Fibroblast of gingiva (primary cell): Measurements from ENCODE around the gene CEP250.
"Not testable (repeated sequence)": the region's sequence is repeated elsewhere in the genome, so short reads cannot be mapped to it uniquely, and the experiment has no call there.

ENCODE experiments used
- DNase-seq: peaks from one replicate; pipeline ENCODE4 v3.0.0-alpha.2; 2011; ENCODE audit warnings: low read depth

CEP250 gene

GRCh38 chr20:35457539-35457938, 2.1 kb downstream of the CEP250 start:
- DNase-seq, result not testable (repeated sequence)

DNA sequence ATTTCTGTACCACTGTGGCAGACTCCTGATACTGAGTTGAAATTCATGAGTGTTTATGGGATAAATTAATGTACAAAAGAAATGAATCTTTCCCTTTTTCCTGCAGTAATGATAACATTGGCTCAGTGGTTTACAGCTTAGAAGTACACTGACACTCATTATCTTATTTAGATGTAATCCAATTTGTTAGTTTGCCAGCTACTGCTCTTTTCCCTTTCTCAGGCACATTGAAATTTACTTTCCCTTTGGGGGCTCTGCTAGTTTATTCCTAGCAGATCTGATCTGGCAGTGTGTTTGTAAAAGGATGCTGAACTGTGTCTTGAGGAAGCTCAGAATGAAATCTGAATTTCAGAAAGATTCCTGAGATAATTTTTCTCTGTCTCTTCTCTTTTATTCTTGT, 3.0 kb downstream of the CEP250 start:
- no peak for DNase-seq

GRCh38 chr20:35461620-35462019, 6.2 kb downstream of the CEP250 start:
- no peak for DNase-seq

DNA sequence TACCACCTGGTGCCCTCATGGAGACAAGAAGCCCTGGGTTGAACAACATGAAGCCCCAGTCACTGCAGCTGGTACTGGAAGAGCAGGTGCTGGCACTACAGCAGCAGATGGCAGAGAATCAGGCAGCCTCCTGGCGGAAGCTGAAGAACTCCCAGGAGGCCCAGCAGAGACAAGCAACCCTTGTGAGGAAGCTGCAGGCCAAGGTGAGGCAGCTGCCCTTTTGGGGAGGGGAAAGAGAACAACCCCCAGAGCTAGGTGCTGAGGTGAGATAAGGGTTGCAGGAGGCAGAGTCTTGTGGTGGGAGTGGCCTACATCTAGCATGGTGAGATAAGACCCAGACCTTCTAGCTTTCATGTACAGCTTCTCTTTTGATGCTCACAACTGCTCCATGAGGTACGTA, 7.0 kb downstream of the CEP250 start:
- DNase-seq, result no peak

DNA sequence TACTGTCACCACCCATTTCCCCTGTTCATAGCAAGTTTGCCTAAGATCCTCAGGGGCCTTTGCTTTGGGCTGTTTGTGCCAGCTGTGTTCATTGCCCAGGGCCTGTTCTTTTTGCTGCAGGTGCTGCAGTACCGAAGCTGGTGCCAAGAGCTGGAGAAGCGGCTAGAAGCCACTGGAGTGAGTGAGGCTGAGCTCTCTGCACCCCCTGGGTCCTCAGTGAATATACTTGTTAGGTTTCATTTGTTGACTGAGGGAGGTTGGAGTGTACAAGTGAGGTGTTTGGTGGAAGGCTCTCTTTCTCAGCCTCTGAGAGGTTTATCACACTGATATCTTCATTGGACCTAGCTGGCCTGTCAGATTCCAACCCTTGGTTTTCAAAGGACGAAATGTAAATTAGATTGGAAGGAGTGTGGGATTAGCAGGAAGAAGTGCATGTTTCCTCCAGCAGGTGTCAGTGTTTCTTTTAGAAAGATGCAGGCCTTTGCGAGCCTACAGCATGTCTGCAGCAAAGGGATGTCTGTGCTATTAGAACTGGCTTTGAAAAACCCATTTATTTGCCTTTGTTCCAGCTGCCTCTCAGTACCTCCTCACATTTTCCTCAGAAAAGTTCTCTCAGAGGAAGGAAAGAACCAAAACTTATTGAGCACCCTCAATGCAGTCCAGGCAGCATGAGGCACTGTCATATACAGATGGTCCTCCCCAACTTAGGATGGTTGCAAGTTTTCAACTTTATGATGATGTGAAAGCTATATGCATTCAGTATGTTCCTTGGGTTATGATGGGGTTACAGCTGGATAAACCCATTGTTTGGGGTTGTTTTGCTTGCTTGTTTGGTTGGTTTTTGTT, 8.3 kb downstream of the CEP250 start:
- DNase-seq, result peak; percentile 60

DNA sequence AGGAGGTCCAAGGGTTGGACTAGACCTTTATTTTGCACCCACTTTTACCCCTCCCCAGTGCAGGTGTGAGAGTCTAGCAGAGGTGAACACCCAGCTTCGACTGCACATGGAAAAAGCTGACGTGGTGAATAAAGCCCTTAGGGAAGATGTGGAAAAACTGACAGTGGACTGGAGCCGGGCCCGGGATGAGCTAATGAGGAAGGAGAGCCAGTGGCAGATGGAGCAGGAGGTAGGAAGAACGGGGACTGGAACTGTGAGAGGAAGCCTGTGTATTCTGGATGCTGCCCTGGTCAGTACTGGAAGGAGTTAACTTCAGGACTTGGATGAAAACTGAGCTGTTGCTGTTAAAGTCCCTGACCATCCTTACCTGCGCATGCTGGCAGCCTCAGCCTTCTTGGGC, 10.6 kb downstream of the CEP250 start:
- DNase-seq, result no peak

DNA sequence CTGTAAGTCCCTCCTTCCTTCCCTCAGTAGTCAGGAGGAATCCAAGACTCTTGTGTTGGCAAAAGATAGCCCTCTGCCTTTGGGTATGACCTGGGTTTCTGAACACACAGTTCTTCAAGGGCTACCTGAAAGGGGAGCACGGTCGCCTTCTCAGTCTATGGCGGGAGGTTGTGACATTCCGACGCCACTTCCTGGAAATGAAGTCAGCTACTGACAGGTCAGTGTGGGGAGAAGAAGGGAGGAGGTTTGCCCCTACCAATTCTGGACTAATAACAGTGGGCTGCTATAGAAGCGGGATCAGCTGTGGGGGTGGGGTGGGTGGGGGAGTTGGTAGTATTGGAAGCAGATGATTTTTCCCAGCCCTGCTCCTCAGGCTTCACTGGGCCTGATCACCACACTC, 11.5 kb downstream of the CEP250 start:
- no peak for DNase-seq

- DNase-seq, result peak; percentile 39
These were observed 12.2 kb downstream of the CEP250 start for GRCh38 chr20:35467339-35468224.

DNA sequence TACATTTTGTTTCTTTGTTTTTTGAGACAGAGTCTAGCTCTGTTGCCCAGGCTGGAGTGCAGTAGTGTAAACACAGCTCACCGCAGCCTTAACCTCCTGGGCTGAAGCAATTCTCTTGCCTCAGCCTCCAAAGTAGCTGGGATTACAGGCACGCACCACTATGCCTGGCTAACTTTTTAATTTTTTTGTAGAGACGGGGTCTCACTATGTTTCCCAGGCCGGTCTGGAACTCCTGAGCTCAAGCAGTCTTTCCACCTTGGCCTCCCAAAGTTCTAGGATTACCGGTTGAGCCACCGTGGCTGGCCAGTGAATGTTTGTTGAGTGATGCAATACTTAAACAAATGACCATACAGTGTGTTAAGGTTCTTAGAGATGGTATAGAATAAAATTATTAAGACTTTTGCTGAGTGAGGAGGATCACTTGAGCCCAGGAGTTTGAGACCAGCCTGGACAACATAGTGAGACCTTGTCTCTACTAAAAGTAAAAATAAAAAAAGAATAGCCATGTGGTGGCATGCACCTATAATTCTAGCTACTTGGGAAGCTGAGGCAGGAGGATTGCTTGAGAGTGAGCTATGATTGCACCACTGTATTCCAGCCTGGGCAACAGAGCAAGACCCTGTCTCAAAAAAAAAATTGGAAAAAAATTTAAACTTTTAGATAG, 13.4 kb downstream of the CEP250 start:
- DNase-seq, result no peak

DNA sequence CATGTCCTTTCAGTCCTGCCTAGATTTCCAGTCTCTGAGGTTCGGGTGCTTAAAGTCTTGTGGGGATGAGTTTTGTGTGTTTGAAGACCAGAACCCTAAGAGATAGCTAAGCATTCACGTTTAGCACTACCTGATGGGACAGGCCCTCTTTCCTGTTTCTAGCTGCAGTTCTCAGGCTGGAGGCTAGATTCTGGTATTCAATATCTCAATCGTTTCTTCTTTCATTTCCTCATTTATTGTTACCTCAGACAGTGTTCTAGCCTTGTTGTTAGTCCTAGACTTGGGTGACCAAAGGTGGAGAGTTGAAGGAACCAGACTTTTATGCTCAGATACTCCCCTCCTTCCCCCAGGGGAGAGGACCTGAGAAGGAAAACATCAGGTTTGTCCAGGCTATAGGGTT, 16.8 kb downstream of the CEP250 start:
- no peak for DNase-seq

DNA sequence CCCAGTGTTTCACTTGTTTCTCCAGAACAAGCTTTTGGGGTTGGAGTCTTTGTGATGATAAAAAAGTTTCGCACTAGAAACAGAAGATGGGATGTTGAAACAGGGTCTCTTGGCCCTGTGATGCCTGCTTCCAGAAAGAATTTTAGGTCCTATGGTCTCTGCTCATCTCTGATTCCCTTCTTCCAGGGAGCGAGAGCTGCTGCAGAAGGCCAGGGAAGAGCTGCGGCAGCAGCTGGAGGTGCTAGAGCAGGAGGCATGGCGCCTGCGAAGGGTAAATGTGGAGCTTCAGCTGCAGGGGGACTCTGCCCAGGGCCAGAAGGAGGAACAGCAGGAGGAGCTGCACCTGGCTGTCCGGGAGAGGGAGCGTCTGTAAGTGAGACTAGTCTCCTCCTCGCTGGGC, 18.3 kb downstream of the CEP250 start:
- no peak for DNase-seq

DNA sequence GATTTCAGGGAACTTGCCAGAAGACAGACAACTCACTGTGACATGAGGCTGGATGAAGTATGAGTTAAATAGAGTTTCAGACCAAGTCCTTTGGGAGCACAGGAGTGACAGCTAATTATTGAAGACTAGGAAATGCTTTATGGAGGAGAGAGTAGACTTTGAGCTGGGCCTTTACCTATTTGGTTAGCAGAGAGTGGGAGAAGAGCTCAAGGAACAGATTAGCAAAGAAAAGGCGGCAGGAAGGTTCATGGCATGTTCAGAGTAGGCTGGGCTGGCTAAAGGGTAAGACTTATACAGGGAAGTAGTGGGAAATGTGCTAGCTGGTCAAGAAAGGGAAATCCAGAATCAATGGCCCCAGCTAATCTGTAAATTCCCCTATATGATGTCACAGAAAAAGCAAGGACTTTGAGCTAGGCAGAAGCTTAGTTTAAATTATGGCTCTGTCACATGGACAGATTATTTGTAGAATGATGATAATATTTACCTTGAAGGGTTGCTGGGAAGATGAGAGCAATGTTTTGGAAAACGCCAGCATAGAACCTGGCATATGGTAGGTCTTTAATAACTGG, 19.0 kb downstream of the CEP250 start:
- no peak for DNase-seq

DNA sequence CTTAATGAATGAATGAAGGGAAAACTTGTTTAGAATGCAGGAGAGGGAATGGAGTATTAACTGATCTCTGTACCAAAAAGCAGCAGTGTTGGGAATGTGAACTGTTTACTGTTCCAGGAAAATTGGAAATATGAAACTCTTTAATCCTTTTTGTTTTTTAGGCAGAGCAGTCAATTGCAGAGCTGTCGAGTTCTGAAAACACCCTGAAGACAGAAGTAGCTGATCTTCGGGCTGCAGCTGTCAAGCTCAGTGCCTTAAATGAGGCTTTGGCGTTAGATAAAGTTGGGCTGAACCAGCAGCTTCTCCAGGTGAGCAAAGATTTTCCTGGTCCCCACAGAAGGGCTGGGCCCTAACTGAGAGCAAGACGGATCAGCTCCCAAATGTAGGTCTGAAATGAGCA, 20.9 kb downstream of the CEP250 start:
- no peak for DNase-seq

DNA sequence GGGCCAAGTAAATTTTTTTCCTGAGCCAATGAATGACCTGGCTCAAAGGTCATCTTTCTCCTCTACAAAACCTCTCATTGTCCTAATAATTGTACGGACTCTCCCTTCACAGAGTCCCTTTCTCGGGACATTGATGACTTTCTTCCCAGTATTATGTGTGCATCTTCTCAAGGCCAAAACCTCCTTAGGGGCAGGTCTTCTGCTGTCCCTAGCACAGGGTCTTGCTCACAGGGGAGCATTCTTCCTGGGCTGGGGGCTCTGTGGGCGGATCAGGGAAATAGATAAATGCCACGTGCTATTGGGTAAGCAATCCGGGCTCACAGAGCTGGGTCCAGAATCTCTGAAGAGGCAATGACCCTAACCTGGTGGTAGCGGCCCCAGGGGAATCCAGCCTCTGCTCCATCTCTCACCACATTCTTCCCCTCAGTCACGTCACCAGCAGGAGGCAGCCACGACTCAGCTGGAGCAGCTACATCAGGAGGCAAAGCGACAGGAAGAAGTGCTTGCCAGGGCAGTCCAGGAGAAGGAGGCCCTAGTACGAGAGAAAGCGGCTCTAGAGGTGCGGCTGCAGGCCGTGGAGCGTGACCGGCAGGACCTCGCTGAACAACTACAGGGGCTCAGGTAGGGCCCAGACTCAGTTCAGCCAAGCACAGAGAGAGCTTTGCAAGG, 23.5 kb downstream of the CEP250 start:
- DNase-seq, result no peak

GRCh38 chr20:35479798-35480197, 24.4 kb downstream of the CEP250 start:
- no peak for DNase-seq

DNA sequence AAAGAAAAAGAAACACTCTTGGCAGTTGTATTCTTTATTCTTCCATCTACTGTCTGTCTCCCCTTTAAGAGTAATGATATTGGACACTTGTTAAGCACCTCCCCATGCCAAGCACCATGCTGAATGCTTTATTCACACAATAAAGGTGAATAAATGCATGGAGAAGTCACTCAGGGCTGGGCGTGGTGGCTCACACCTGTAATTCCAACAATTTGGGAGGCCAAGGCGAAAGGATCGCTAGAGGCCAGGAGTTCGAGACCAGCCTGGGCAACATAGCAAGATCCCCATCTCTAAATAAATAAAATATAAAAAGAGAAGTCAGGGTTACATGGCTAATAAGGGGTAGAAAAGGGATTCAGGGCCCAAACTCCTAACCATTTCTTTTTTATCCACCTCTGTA, 32.1 kb downstream of the CEP250 start:
- DNase-seq, result no peak

GRCh38 chr20:35489717-35490116, 34.3 kb downstream of the CEP250 start:
- DNase-seq, result no peak

GRCh38 chr20:35490736-35491181, 35.4 kb downstream of the CEP250 start:
- no peak for DNase-seq

- no peak for DNase-seq
These were observed 36.4 kb downstream of the CEP250 start for GRCh38 chr20:35491823-35492222.

- DNase-seq, result no peak
These were observed 37.0 kb downstream of the CEP250 start for GRCh38 chr20:35492352-35492751.

- DNase-seq, result no peak
These were observed 41.1 kb downstream of the CEP250 start for GRCh38 chr20:35496481-35496880.

GRCh38 chr20:35497320-35497719, 41.9 kb downstream of the CEP250 start:
- DNase-seq, result no peak
